Kidney (tissue), 14 donors: ENCODE results near the gene NBEA. TPM values are rescaled to one million over a fixed set of nuclear protein-coding genes. Genes with fewer than 3 reads are reported as not detected.

Experiments used
- DNase-seq, 5 donors: peaks; one replicate each; pipeline ENCODE4 v3.0.0-alpha.2; 2013 to 2020
- FAIRE-seq: peaks from 2 replicates; lab custom pipeline; 2012; peaks lifted over from hg19 to GRCh38; lab: Jason Lieb, UNC
- H3K27ac ChIP-seq, 2 donors: one replicate each; pipeline ENCODE4 v1.7.0; 2013; ENCODE audit warnings: low read depth in 2 of 2, low read length in 2 of 2, inconsistent platforms in 1 of 2
- H3K27me3 ChIP-seq: one replicate; pipeline ENCODE4 v1.7.1; 2013; ENCODE audit warnings: low read length, inconsistent platforms; ENCODE audit not compliant: control insufficient read depth, insufficient read depth
- H3K36me3 ChIP-seq, 3 donors: one replicate each; pipeline versions ENCODE4 v1.7.0 to v1.7.1; 2013; ENCODE audit warnings: low read length in 3 of 3, control low read depth in 1 of 3, inconsistent platforms in 1 of 3; ENCODE audit not compliant: insufficient read depth in 3 of 3, control insufficient read depth in 2 of 3
- H3K4me1 ChIP-seq, 3 donors: one replicate each; pipeline versions ENCODE4 v1.7.0 to v1.7.1; 2013; ENCODE audit warnings: low read length in 3 of 3, inconsistent platforms in 1 of 3, low read depth in 1 of 3; ENCODE audit not compliant: control insufficient read depth in 2 of 3, insufficient read depth in 2 of 3
- H3K4me3 ChIP-seq, 3 donors: one replicate each; pipeline versions ENCODE4 v1.7.0 to v1.8.1; 2013; ENCODE audit warnings: low read length in 3 of 3, control low read depth in 1 of 3, inconsistent platforms in 1 of 3
- H3K9ac ChIP-seq, 3 donors: one replicate each; pipeline versions ENCODE4 v1.7.0 to v1.7.1; 2013; ENCODE audit warnings: low read length in 3 of 3, control low read depth in 1 of 3, inconsistent platforms in 1 of 3
- H3K9me3 ChIP-seq, 3 donors: one replicate each; pipeline versions ENCODE4 v1.7.0 to v1.7.1; 2013; ENCODE audit warnings: low read length in 3 of 3, control low read depth in 1 of 3, inconsistent platforms in 1 of 3; ENCODE audit not compliant: control insufficient read depth in 2 of 3, insufficient read depth in 1 of 3
- CTCF ChIP-seq: IDR thresholded peaks from 3 replicates; pipeline ENCODE4 v1.5.1; 2012; ENCODE audit warnings: mild to moderate bottlenecking, moderate library complexity, borderline replicate concordance; ENCODE audit not compliant: insufficient read depth; ENCODE audit errors: extremely low read depth
- intact Hi-C: fragments of 100-400 bp; cut with DNase I; formaldehyde crosslinking; loops from one replicate; pipeline ENCODE4 v1.11.1; 2022
- polyA plus RNA-seq: library from polyadenylated mRNA; stranded (reverse); fragments of 350-450 nt; fragmentation: Illumina TruSeq; extraction: RNeasy Lipid Tissue Mini Kit (QIAGEN cat#74804); gene quantifications from one replicate; pipeline ENCODE4 v1.2.3, GENCODE V29; 2014; ENCODE audit warnings: low read depth, low replicate concordance; ENCODE audit not compliant: insufficient read depth
- total RNA-seq: library from RNA; stranded (reverse); fragmentation: NEBNext Ultra II Directional; extraction: Animal tissue kit (Norgen Biotek cat#: 25700); gene quantifications from one replicate; pipeline ENCODE4 v1.2.1, GENCODE V29; 2021
- donor health status: control.
- donor health status: control.
- donor health status: control.
- donor health status: control.
- donor health status: control.
- donor health status: DM: yes; HTN: yes; CAD: no.
- donor health status: Normal renal cell carcinoma (clear cell type).

NBEA gene
- total and polyA plus RNA-seq, 2 donors from 2014 or later = 4.7 to 14.6 TPM

- no peak for TF ChIP-seq CTCF
- no peaks in the 10 kb centered on the region for H3K36me3 ChIP-seq
- no peak for DNase-seq
- intact Hi-C loops = no loop called here
- no peak overlapping the region for H3K27ac ChIP-seq
- no peak overlapping the region for H3K4me3 ChIP-seq
- no peaks in the 10 kb centered on the region for H3K9me3 ChIP-seq
- H3K9ac ChIP-seq = no peak overlapping the region
- no peak for FAIRE-seq
- no peaks in the 10 kb centered on the region for H3K4me1 ChIP-seq
- no peaks in the 10 kb centered on the region for H3K27me3 ChIP-seq
These were observed 753.3 kb downstream of the NBEA start for GRCh38 chr13:35695448-35695770.

GRCh38 chr13:35697186-35697730 lies 755.2 kb downstream of the NBEA start:
- intact Hi-C loops = no loop called here
- H3K36me3 ChIP-seq = no peaks in the 10 kb centered on the region
- no peaks in the 10 kb centered on the region for H3K9me3 ChIP-seq
- no peak for DNase-seq
- H3K4me3 ChIP-seq = no peak overlapping the region
- H3K4me1 ChIP-seq = no peaks in the 10 kb centered on the region
- FAIRE-seq = no peak
- no peak for TF ChIP-seq CTCF
- no peak overlapping the region for H3K27ac ChIP-seq
- no peak overlapping the region for H3K9ac ChIP-seq
- H3K27me3 ChIP-seq = no peaks in the 10 kb centered on the region

- DNase-seq = no peak
- TF ChIP-seq CTCF = no peak
- Histone ChIP-seq H3K4me1 (no peaks in the 10 kb centered on the region), H3K4me3 (no peak overlapping the region), H3K9me3 (no peaks in the 10 kb centered on the region), H3K9ac (no peak overlapping the region), H3K36me3 (no peaks in the 10 kb centered on the region), H3K27me3 (no peaks in the 10 kb centered on the region), H3K27ac (no peak overlapping the region)
- FAIRE-seq = no peak
- intact Hi-C loops = no loop called here
These were observed 757.0 kb downstream of the NBEA start for GRCh38 chr13:35698911-35699576.
